ENCODE data around the gene XPO6.

XPO6 gene

DNA sequence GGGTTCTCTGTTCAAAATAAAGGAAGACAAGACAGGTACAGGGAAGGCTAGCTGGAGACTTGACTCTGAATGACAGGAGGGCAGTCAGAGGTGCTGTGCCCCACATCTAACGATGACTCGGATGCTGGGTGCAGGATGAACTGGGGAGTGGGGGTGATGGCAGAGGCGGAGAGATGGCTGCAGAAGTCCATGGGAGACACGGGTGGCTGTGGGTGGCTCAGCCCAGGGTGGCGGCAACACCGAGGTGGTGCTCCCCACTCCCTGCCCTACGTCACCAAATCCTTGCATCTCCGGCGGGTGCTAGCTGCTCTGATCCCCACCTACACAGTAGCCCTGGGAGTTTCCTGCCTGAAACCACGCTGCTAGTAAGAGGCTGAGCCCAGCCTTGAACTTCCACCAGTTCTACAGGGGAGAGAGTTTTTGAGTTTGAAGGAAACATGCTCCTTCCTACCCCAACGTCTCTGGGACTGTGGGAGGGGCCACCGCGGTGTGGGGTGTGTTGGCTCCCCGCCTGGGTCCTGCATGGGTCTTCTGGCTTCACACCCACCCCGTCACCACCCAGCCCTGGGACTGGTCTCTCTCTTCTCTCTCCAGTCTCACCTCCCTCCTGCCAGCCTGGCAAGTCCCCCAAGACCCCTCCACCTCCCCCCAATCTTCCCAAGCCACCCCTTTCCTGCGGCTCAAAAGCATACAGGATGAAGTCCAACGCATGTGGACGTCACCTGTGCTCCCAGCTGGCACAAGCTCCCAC, 152.8 kb downstream of the XPO6 start:
- WGBS, result 85% methylated on average over 18 of the region's 18 CpGs
- Histone ChIP-seq H3K27me3 (ENCODE audit: insufficient read depth, low read length) (peaks cover 53% of the 10 kb centered on the region), H3K9me3 (ENCODE audit: insufficient read depth, low read depth, low read length) (no peaks in the 10 kb centered on the region)

GRCh38 chr16:28057949-28058348, 153.8 kb downstream of the XPO6 start:
- Histone ChIP-seq H3K36me3 (ENCODE audit: insufficient read depth, low read length) (no peaks in the 10 kb centered on the region), H3K27me3 (ENCODE audit: insufficient read depth, low read length) (peaks cover 43% of the 10 kb centered on the region), H3K4me3 (ENCODE audit: low read length) (no peak overlapping the region), H3K27ac (ENCODE audit: low read depth, low read length) (no peak overlapping the region), H3K9me3 (ENCODE audit: insufficient read depth, low read depth, low read length) (no peaks in the 10 kb centered on the region), H3K9ac (ENCODE audit: low read depth, low read length) (no peak overlapping the region), H3K4me1 (ENCODE audit: insufficient read depth, low read length) (no peaks in the 10 kb centered on the region)
- 91% methylated on average over 8 of the region's 8 CpGs for WGBS

More for the DNA sequence above, 152.8 kb downstream of the XPO6 start:
- no peak overlapping the region for H3K4me3 ChIP-seq (ENCODE audit: low read length)
- H3K4me1 ChIP-seq (ENCODE audit: insufficient read depth, low read length), result no peaks in the 10 kb centered on the region
- H3K27ac ChIP-seq (ENCODE audit: low read depth, low read length), result no peak overlapping the region
- H3K9ac ChIP-seq (ENCODE audit: low read depth, low read length), result no peak overlapping the region
- no peaks in the 10 kb centered on the region for H3K36me3 ChIP-seq (ENCODE audit: insufficient read depth, low read length)

- H3K4me1 ChIP-seq (ENCODE audit: insufficient read depth, low read length), result no peaks in the 10 kb centered on the region
- H3K9me3 ChIP-seq (ENCODE audit: insufficient read depth, low read depth, low read length), result peaks cover 4% of the 10 kb centered on the region; the same call in 1 of the 2 replicates
- H3K27ac ChIP-seq (ENCODE audit: low read depth, low read length), result no peak overlapping the region
- no peak overlapping the region for H3K9ac ChIP-seq (ENCODE audit: low read depth, low read length)
- no peak overlapping the region for H3K4me3 ChIP-seq (ENCODE audit: low read length)
- WGBS, result 82% methylated on average over 15 of the region's 15 CpGs
- no peaks in the 10 kb centered on the region for H3K36me3 ChIP-seq (ENCODE audit: insufficient read depth, low read length)
- peaks cover 5% of the 10 kb centered on the region for H3K27me3 ChIP-seq (ENCODE audit: insufficient read depth, low read length)
Measured at GRCh38 chr16:28053461-28053860, 158.3 kb downstream of the XPO6 start.

DNA sequence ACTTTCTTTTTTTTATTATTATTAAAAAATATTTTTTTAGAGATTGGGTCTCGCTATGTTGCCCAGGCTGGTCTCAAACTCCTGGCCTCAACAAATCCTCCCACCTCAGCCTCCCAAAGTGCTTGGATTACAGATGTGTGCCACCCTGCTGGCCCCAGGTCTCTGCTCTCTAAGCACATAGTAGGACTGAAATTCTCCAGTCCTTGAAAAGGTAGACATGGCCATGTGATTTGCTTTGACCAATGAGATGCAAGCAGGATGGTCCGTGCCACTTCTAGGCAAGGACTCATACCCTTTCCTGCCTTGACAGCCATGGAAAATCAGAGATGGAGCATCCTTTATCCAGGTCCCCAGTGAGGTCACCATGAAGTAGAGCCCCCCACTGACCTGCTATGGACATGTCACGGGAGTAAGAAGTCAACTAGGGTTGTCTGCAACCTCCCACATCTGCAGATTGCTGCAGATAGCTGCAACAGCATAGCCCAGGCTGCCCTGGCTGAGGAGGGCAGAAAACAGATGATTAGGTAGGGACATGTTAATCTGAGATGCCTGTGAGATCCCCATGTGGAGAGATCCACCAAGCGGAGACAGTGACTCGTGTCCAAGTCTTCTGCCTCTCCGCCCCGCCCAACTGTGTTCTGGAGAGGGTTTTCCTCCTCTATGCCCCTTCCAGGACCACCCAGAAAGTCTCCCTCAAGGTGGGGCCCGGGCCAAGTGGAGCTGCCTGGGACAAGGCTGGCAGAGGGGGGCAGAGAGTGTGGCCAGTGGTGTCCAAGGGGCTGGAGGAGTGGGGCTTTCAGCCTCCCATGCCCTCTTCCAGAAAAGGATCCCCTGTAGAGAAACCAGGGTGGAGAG, 159.3 kb downstream of the XPO6 start:
- 87% methylated on average over 8 of the region's 8 CpGs for WGBS

DNA sequence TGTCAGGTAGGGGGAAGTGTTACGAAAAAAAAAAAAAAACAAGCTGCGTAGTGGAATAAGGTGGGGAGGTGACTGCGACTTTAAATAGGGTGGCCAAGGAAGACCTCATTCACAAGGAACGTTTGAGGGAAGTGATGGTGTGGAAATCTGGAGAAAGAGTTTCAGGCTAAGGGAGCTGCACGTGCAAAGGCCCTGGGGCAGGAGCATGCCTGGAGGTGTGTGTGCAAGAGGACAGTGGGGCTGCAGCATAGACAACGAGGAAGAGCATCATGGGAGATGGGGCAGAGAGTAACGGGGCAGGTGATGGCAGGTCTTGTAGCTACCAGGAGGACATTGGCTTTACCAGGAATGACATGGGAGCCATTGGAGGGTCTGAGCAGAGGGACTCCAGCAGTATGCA, 160.3 kb downstream of the XPO6 start:
- Histone ChIP-seq H3K27ac (ENCODE audit: low read depth, low read length) (no peak overlapping the region), H3K9ac (ENCODE audit: low read depth, low read length) (no peak overlapping the region), H3K4me3 (ENCODE audit: low read length) (no peak overlapping the region), H3K9me3 (ENCODE audit: insufficient read depth, low read depth, low read length) (peaks cover 8% of the 10 kb centered on the region; the same call in 1 of the 2 replicates), H3K36me3 (ENCODE audit: insufficient read depth, low read length) (no peaks in the 10 kb centered on the region), H3K27me3 (ENCODE audit: insufficient read depth, low read length) (peaks cover 5% of the 10 kb centered on the region), H3K4me1 (ENCODE audit: insufficient read depth, low read length) (no peaks in the 10 kb centered on the region)
- WGBS, result 88% methylated on average over 7 of the region's 7 CpGs

More for the DNA sequence above, 159.3 kb downstream of the XPO6 start:
- H3K36me3 ChIP-seq (ENCODE audit: insufficient read depth, low read length), result no peaks in the 10 kb centered on the region
- no peak overlapping the region for H3K4me3 ChIP-seq (ENCODE audit: low read length)
- H3K27ac ChIP-seq (ENCODE audit: low read depth, low read length), result no peak overlapping the region
- peaks cover 5% of the 10 kb centered on the region for H3K27me3 ChIP-seq (ENCODE audit: insufficient read depth, low read length)
- H3K4me1 ChIP-seq (ENCODE audit: insufficient read depth, low read length), result no peaks in the 10 kb centered on the region
- H3K9me3 ChIP-seq (ENCODE audit: insufficient read depth, low read depth, low read length), result peaks cover 8% of the 10 kb centered on the region; the same call in 1 of the 2 replicates
- no peak overlapping the region for H3K9ac ChIP-seq (ENCODE audit: low read depth, low read length)
